Measurements from ENCODE around the gene SLC29A2. TPM values are rescaled to one million over a fixed set of nuclear protein-coding genes. Genes with fewer than 3 reads are reported as not detected.

The SLC29A2 gene
- total RNA-seq, 1 donor from 2014 or later: 6.9 TPM

DNA sequence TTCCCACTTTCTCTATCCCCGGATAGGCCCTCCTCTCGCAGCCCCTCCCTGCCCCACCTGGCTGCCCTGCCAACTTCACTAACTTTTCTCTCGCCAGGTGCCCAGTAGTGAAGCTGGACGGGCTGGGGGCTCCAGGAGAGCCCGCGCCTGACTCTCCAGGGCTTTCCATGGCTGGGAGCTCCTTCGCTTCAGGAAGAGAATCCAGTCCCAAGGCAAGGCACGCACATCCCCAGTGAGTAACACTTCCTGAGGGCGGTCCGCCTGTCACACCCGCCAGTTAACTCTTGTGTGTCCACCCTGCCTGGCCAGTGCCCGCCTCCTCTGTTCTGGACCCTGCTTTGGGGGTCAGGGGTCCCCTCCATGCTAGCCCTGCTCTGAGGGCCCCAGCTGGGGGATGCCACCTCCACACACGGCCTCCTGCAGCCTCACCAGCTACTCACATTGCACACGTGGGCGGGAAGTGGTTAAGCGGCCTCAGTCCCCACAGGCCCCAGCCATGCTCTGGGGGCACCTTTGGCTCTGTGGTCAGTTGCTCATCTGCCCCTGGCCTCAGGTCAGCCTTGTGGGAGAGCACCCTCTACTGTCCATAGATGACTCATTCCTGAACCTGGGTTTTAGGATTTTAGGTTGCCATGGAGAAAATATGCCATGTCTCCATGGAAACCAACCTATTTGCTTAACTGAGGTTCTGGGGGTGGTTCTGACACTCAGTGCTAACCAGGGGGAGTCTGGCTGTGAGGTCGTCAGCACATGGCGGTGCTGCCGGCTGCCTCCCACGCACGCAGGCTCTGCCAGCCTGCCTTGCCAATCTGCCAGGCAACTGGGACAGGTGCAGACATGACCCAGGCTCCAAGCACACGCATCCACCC is 35.1 kb downstream of the SLC29A2 start, which contains the start of gene RIN1:
Gene RIN1, minus strand, starts transcription at position 201 of the 869 bp plus-strand sequence. Its CDS starts 32 bp downstream, at position 169.
- Histone ChIP-seq H3K4me2 (peak within 1 kb of the TSS; percentile 85), H3K4me1 (peaks cover 11% of the 10 kb centered on the region), H3K9me3 (ENCODE audit: low read depth) (no peaks in the 10 kb centered on the region), H3K79me2 (ENCODE audit: low read depth) (no peaks in the 10 kb centered on the region), H3K4me3 (peak within 1 kb of the TSS; percentile 49), H3F3A (ENCODE audit: low read depth) (peaks cover 12% of the 10 kb centered on the region), H3K9ac (peak within 1 kb of the TSS; percentile 39), H3K27me3 (peaks cover 5% of the 10 kb centered on the region), H4K20me1 (ENCODE audit: low read depth) (peaks cover 5% of the 10 kb centered on the region), H3K36me3 (no peaks in the 10 kb centered on the region), H2AFZ (replicated peaks) (no peak within 1 kb of the TSS), H3K27ac (no peak within 1 kb of the TSS)
- H3K27me3 Mint-ChIP-seq (ENCODE audit: insufficient read depth, low read depth): peaks cover 5% of the 10 kb centered on the region
- H3K4me1 Mint-ChIP-seq: peaks cover 27% of the 10 kb centered on the region
- H3K27ac Mint-ChIP-seq: peak within 1 kb of the TSS; percentile 91
- no peaks in the 10 kb centered on the region for H3K36me3 Mint-ChIP-seq
- TF ChIP-seq, protein P1, sequence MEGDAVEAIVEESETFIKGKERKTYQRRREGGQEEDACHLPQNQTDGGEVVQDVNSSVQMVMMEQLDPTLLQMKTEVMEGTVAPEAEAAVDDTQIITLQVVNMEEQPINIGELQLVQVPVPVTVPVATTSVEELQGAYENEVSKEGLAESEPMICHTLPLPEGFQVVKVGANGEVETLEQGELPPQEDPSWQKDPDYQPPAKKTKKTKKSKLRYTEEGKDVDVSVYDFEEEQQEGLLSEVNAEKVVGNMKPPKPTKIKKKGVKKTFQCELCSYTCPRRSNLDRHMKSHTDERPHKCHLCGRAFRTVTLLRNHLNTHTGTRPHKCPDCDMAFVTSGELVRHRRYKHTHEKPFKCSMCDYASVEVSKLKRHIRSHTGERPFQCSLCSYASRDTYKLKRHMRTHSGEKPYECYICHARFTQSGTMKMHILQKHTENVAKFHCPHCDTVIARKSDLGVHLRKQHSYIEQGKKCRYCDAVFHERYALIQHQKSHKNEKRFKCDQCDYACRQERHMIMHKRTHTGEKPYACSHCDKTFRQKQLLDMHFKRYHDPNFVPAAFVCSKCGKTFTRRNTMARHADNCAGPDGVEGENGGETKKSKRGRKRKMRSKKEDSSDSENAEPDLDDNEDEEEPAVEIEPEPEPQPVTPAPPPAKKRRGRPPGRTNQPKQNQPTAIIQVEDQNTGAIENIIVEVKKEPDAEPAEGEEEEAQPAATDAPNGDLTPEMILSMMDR (IDR thresholded peaks at IDR 0.05): peak; percentile 71
- TF ChIP-seq EZH2 (IDR thresholded peaks at IDR 0.05) (no peak), EZH2phosphoT487 (IDR thresholded peaks at IDR 0.05) (no peak)
- no peaks in the 10 kb centered on the region for H3K9me3 Mint-ChIP-seq
- peak; percentile 84 for DNase-seq (ENCODE audit: low spot score)
- H3K4me3 Mint-ChIP-seq: peak within 1 kb of the TSS; percentile 90

DNA sequence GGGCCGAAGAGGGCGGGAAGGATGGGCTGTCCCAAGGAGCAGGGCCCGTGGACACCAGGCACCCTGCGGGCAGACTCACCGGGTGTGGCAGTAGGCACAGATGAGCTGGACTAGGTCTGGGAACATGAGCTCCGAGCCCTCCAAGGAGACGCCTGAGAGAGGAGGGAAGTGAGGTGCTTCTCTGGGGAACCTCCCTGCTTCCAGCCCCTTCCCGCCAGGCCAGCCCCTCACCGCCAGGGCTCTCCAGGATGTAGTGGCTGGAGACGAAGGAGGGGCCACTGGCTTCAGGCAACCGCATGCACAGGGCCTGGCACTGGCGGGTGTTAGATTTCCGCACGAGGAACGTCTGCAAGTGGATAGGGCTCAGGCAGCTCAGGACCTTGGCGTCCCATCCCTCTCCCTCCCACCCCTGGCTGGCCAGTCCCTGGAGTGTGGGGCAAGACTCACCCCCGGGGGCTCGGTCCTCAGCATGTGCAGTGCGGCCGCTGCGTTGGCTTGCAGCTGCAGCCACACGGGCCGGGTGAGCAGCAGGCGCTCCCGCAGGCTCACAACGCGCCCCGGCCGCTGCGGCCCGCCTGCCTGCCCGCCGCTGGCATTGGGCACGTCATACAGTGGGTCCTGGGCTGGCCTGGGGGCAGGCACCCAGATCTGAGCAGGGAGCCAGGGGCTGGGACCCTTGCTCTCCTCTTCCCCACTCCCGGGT is 35.9 kb downstream of the SLC29A2 start:
- H3K79me2 ChIP-seq (ENCODE audit: low read depth): no peaks in the 10 kb centered on the region
- Mint-ChIP-seq H3K4me3 (peak overlapping the region; percentile 90), H3K27me3 (ENCODE audit: insufficient read depth, low read depth) (peaks cover 3% of the 10 kb centered on the region), H3K4me1 (peaks cover 27% of the 10 kb centered on the region), H3K9me3 (no peaks in the 10 kb centered on the region), H3K36me3 (no peaks in the 10 kb centered on the region), H3K27ac (no peak overlapping the region)
- peaks cover 5% of the 10 kb centered on the region for H3K27me3 ChIP-seq
- H3K27ac ChIP-seq: no peak overlapping the region
- H3K4me1 ChIP-seq: peaks cover 11% of the 10 kb centered on the region
- peak overlapping the region; percentile 49 for H3K4me3 ChIP-seq
- no peak overlapping the region for H2AFZ ChIP-seq (replicated peaks)
- peak overlapping the region; percentile 85 for H3K4me2 ChIP-seq
- H3F3A ChIP-seq (ENCODE audit: low read depth): peaks cover 12% of the 10 kb centered on the region
- no peaks in the 10 kb centered on the region for H3K9me3 ChIP-seq (ENCODE audit: low read depth)
- H3K36me3 ChIP-seq: no peaks in the 10 kb centered on the region
- peaks cover 5% of the 10 kb centered on the region for H4K20me1 ChIP-seq (ENCODE audit: low read depth)
- peak; percentile 56 for DNase-seq (ENCODE audit: low spot score)
- TF ChIP-seq EZH2phosphoT487 (IDR thresholded peaks at IDR 0.05): no peak
- no peak for TF ChIP-seq EZH2 (IDR thresholded peaks at IDR 0.05)
- TF ChIP-seq, protein P1 (IDR thresholded peaks at IDR 0.05): no peak
- H3K9ac ChIP-seq: peak overlapping the region; percentile 39

DNA sequence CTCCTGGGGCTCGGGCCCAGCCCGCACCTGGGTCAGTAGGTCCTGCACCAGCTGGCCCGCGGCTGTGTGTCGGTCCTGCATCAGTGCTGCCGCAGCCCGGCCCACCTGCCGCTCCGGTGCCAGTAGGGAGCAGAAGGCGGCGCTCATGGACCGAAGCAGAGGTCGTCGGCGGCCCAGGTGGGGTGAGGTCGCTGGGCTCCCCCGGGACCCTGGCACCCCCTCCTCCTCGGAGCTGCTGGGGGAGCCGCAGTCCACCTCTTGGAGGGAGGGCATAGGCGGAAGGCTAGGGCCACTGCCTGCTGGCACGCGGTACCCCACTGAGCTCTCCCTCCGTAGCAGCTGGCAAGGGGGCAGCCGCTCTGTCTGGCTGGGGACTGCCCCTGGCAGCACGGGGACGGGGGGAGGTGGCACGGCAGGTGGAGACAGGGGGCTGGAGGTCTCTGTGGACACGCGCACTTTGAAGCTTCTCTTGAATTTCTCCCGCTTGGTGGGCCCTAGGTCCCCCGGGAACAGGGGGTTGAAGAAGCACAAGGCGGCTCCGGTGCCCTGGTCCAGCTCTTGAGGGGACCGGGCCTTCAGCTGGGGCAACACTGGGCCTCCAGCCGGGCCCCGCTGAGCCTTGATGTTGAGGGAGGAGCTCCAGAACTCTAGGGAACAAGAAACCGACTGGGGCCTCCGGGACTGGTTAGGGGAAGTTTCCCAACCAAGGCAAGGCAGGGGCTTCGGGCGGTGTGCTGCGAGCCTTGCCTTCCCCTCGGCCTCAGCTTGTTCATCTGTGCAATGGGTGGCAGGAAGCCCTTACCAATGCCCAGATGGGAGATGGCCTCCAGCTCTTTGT is 36.7 kb downstream of the SLC29A2 start:
- no peaks in the 10 kb centered on the region for H3K79me2 ChIP-seq (ENCODE audit: low read depth)
- H3K4me1 ChIP-seq: peaks cover 11% of the 10 kb centered on the region
- H3K4me3 Mint-ChIP-seq: peak overlapping the region; percentile 81
- DNase-seq (ENCODE audit: low spot score): no peak
- H4K20me1 ChIP-seq (ENCODE audit: low read depth): peaks cover 5% of the 10 kb centered on the region
- peaks cover 12% of the 10 kb centered on the region for H3F3A ChIP-seq (ENCODE audit: low read depth)
- peaks cover 3% of the 10 kb centered on the region for H3K27me3 Mint-ChIP-seq (ENCODE audit: insufficient read depth, low read depth)
- peaks cover 5% of the 10 kb centered on the region for H3K27me3 ChIP-seq
- no peaks in the 10 kb centered on the region for H3K36me3 Mint-ChIP-seq
- H3K36me3 ChIP-seq: no peaks in the 10 kb centered on the region
- TF ChIP-seq, protein P1 (IDR thresholded peaks at IDR 0.05): no peak
- TF ChIP-seq EZH2 (IDR thresholded peaks at IDR 0.05) (no peak), EZH2phosphoT487 (IDR thresholded peaks at IDR 0.05) (no peak)
- H3K9me3 ChIP-seq (ENCODE audit: low read depth): no peaks in the 10 kb centered on the region
- H3K4me3 ChIP-seq: no peak overlapping the region
- H3K4me1 Mint-ChIP-seq: peaks cover 27% of the 10 kb centered on the region
- H3K9ac ChIP-seq: no peak overlapping the region
- H3K27ac Mint-ChIP-seq: no peak overlapping the region
- no peak overlapping the region for H3K27ac ChIP-seq
- H3K9me3 Mint-ChIP-seq: no peaks in the 10 kb centered on the region
- H2AFZ ChIP-seq (replicated peaks): no peak overlapping the region
- H3K4me2 ChIP-seq: peak overlapping the region; percentile 85

Data from neural progenitor cell (in vitro differentiated cells).